NCI-H2107 (cell line): ENCODE data around the gene ATP11A.

Source experiments
- DNase-seq: peaks from one replicate; lab custom pipeline; 2025; lab: John Stamatoyannopoulos, UW

The ATP11A gene

GRCh38 chr13:112821340-112822055 lies 131.7 kb downstream of the ATP11A start:
- DNase-seq, result no peak

- no peak for DNase-seq
These were observed 133.0 kb downstream of the ATP11A start for GRCh38 chr13:112822851-112823250.

- DNase-seq, result no peak
These were observed 134.6 kb downstream of the ATP11A start for GRCh38 chr13:112824429-112824828.

GRCh38 chr13:112825071-112825470 lies 135.2 kb downstream of the ATP11A start:
- no peak for DNase-seq

- no peak for DNase-seq
These were observed 136.0 kb downstream of the ATP11A start for GRCh38 chr13:112825875-112826274.

GRCh38 chr13:112826565-112826964 lies 136.7 kb downstream of the ATP11A start:
- no peak for DNase-seq

- DNase-seq, result no peak
These were observed 138.4 kb downstream of the ATP11A start for GRCh38 chr13:112828082-112828699.

GRCh38 chr13:112828756-112829155 lies 138.9 kb downstream of the ATP11A start:
- DNase-seq, result no peak

- DNase-seq, result no peak
These were observed 141.4 kb downstream of the ATP11A start for GRCh38 chr13:112831196-112831595.

- no peak for DNase-seq
These were observed 142.0 kb downstream of the ATP11A start for GRCh38 chr13:112831801-112832200.

- no peak for DNase-seq
These were observed 143.0 kb downstream of the ATP11A start for GRCh38 chr13:112832811-112833210.

GRCh38 chr13:112833551-112834257 lies 143.9 kb downstream of the ATP11A start:
- no peak for DNase-seq

- DNase-seq, result no peak
These were observed 145.5 kb downstream of the ATP11A start for GRCh38 chr13:112835344-112835743.

GRCh38 chr13:112835796-112836195 lies 146.0 kb downstream of the ATP11A start:
- no peak for DNase-seq

- DNase-seq, result no peak
These were observed 147.1 kb downstream of the ATP11A start for GRCh38 chr13:112836940-112837339.

- DNase-seq, result peak; percentile 44
These were observed 147.7 kb downstream of the ATP11A start for GRCh38 chr13:112837371-112838037.

GRCh38 chr13:112838038-112838841 lies 148.4 kb downstream of the ATP11A start:
- no peak for DNase-seq

GRCh38 chr13:112838842-112839117 lies 148.9 kb downstream of the ATP11A start:
- DNase-seq, result no peak

GRCh38 chr13:112839356-112840105 lies 149.7 kb downstream of the ATP11A start:
- DNase-seq, result no peak

GRCh38 chr13:112840472-112841302 lies 150.8 kb downstream of the ATP11A start:
- no peak for DNase-seq
